ENCODE data around the gene LRRC38. TPM values are rescaled to one million over a fixed set of nuclear protein-coding genes. Genes with fewer than 3 reads are reported as not detected.

Gene LRRC38
- total RNA-seq, 6 donors from 2014 or later = 0.11 TPM; not detected in 5

- WGBS, 2 donors = 70% methylated on average over 7 of the region's 7 CpGs
- ATAC-seq (ENCODE audit: low FRiP score in 2 of 2) (no peak), DNase-seq (no peak)
- H3K4me1 ChIP-seq = no peaks in the 10 kb centered on the region
- no peaks in the 10 kb centered on the region for H3K27me3 ChIP-seq
- H3K9me3 ChIP-seq = no peaks in the 10 kb centered on the region
- no peak overlapping the region for H3K4me3 ChIP-seq
- no peaks in the 10 kb centered on the region for H3K36me3 ChIP-seq
- TF ChIP-seq POLR2AphosphoS5 (IDR thresholded peaks at IDR 0.05) (no peak), POLR2A (IDR thresholded peaks at IDR 0.05) (no peak), EP300 (IDR thresholded peaks at IDR 0.05) (no peak), CTCF (IDR thresholded peaks at IDR 0.05) (no peak)
- H3K27ac ChIP-seq = no peak overlapping the region
Measured at GRCh38 chr1:13495186-13495585, 18.6 kb downstream of the LRRC38 start.

- Histone ChIP-seq H3K4me1 (no peaks in the 10 kb centered on the region), H3K27ac (no peak overlapping the region), H3K9me3 (no peaks in the 10 kb centered on the region), H3K36me3 (no peaks in the 10 kb centered on the region), H3K27me3 (no peaks in the 10 kb centered on the region), H3K4me3 (no peak overlapping the region)
- no peak for TF ChIP-seq EP300 (IDR thresholded peaks at IDR 0.05)
- no peak for TF ChIP-seq CTCF (IDR thresholded peaks at IDR 0.05)
- TF ChIP-seq POLR2AphosphoS5 (IDR thresholded peaks at IDR 0.05) = no peak
- TF ChIP-seq POLR2A (IDR thresholded peaks at IDR 0.05) = no peak
- 77 to 82% methylated on average over 4 to 6 of the region's 6 CpGs for WGBS, 2 donors
- ATAC-seq (ENCODE audit: low FRiP score in 2 of 2) (no peak), DNase-seq (no peak)
Measured at GRCh38 chr1:13494712-13495111, 19.1 kb downstream of the LRRC38 start.

- no peaks in the 10 kb centered on the region for H3K9me3 ChIP-seq
- H3K4me1 ChIP-seq = no peaks in the 10 kb centered on the region
- 55 to 71% methylated on average over 5 of the region's 5 CpGs for WGBS, 2 donors
- no peak overlapping the region for H3K4me3 ChIP-seq
- TF ChIP-seq POLR2AphosphoS5 (IDR thresholded peaks at IDR 0.05) = no peak
- TF ChIP-seq POLR2A (IDR thresholded peaks at IDR 0.05) = no peak
- no peak for TF ChIP-seq CTCF (IDR thresholded peaks at IDR 0.05)
- TF ChIP-seq EP300 (IDR thresholded peaks at IDR 0.05) = no peak
- no peak overlapping the region for H3K27ac ChIP-seq
- no peaks in the 10 kb centered on the region for H3K27me3 ChIP-seq
- H3K36me3 ChIP-seq = no peaks in the 10 kb centered on the region
- ATAC-seq (ENCODE audit: low FRiP score in 2 of 2) = no peak
- DNase-seq = no peak
Measured at GRCh38 chr1:13494025-13494424, 19.8 kb downstream of the LRRC38 start.

- Histone ChIP-seq H3K27me3 (no peaks in the 10 kb centered on the region), H3K27ac (no peak overlapping the region), H3K4me1 (no peaks in the 10 kb centered on the region), H3K9me3 (no peaks in the 10 kb centered on the region), H3K4me3 (no peak overlapping the region), H3K36me3 (no peaks in the 10 kb centered on the region)
- ATAC-seq (ENCODE audit: low FRiP score in 2 of 2) (no peak), DNase-seq (no peak)
- 60 to 70% methylated on average over 12 of the region's 12 CpGs for WGBS, 2 donors
- TF ChIP-seq POLR2AphosphoS5 (IDR thresholded peaks at IDR 0.05) (no peak), EP300 (IDR thresholded peaks at IDR 0.05) (no peak), POLR2A (IDR thresholded peaks at IDR 0.05) (no peak), CTCF (IDR thresholded peaks at IDR 0.05) (no peak)
Measured at GRCh38 chr1:13492711-13493110, 21.1 kb downstream of the LRRC38 start.

GRCh38 chr1:13487957-13488356, 25.8 kb downstream of the LRRC38 start:
- TF ChIP-seq CTCF (IDR thresholded peaks at IDR 0.05) (no peak), POLR2A (IDR thresholded peaks at IDR 0.05) (no peak), POLR2AphosphoS5 (IDR thresholded peaks at IDR 0.05) (no peak), EP300 (IDR thresholded peaks at IDR 0.05) (no peak)
- no peak overlapping the region for H3K4me3 ChIP-seq
- DNase-seq (no peak), ATAC-seq (ENCODE audit: low FRiP score in 2 of 2) (no peak)
- no peaks in the 10 kb centered on the region for H3K36me3 ChIP-seq
- no peaks in the 10 kb centered on the region for H3K9me3 ChIP-seq
- no peaks in the 10 kb centered on the region for H3K27me3 ChIP-seq
- no peaks in the 10 kb centered on the region for H3K4me1 ChIP-seq
- WGBS, 2 donors = 82 to 91% methylated on average over 3 of the region's 3 CpGs
- no peak overlapping the region for H3K27ac ChIP-seq

All from upper lobe of left lung (tissue), 6 donors.